ENCODE measurements around the gene CACNA1B.
"Not testable (repeated sequence)": the region's sequence is repeated elsewhere in the genome, so short reads cannot be mapped to it uniquely, and the experiment has no call there.

The CACNA1B gene

GRCh38 chr9:137877506-137878122 lies at the start of gene CACNA1B:
Gene CACNA1B (plus strand): TSS chr9:137877782. CDS start chr9:137877934, 152 bp downstream.
- H3K4me2 ChIP-seq; H3K27ac ChIP-seq; H3K9ac ChIP-seq; H4K20me1 ChIP-seq (ENCODE audit: insufficient read depth); H3K4me3 ChIP-seq (IDR thresholded peaks at IDR 0.05; ENCODE audit: insufficient read depth, low read depth, low read length); H3K36me3 ChIP-seq (ENCODE audit: insufficient read depth); H3K4me1 ChIP-seq (ENCODE audit: low read depth, poor library complexity, severe bottlenecking); H2AFZ ChIP-seq (ENCODE audit: low read depth); H3K79me2 ChIP-seq (ENCODE audit: insufficient read depth, low read depth): not testable (repeated sequence)
- H3K27me3 ChIP-seq (ENCODE audit: insufficient read depth, low read depth): peaks cover 20% of the 10 kb centered on the region; the same call in 1 of the 2 replicates

DNA sequence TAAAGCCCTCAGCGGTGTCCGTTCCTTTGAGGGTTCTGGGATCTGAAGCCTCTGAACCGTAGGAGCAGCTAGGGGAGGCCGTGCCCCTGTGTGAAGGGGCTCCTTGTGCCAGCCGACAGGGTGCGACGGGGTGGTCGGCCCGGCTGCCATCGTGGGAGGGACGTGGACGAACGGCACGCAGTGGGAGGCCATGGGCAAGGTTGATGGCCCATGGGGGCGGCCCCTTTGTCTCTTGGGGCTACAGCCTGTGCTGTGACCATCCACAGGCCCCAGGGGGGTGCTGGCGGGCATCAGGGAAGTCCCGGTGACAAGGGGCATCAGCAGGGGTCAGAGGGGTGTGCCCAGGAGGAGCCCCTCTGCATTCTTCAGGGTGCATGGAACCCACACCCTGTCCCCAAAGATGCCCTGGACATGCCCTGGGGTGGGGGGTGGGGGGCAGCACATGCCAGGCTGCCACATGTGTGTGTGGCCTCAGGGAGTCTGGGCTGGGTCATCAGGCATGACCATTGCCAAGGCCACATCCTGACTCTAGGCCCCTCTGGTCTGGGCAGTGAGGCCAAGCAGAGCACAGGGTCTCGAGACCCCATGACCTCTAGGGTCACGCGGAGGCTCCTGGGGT lies 49.6 kb upstream of the CACNA1B start:
- no peaks in the 10 kb centered on the region for H3K4me1 ChIP-seq (ENCODE audit: low read depth, poor library complexity, severe bottlenecking)
- H3K27ac ChIP-seq: no peak overlapping the region
- no peak for TF ChIP-seq CTCF (conservative IDR thresholded peaks at IDR 0.05; ENCODE audit: low read depth, low read length)
- no peak overlapping the region for H3K4me3 ChIP-seq (IDR thresholded peaks at IDR 0.05; ENCODE audit: insufficient read depth, low read depth, low read length)
- no peaks in the 10 kb centered on the region for H3K27me3 ChIP-seq (ENCODE audit: insufficient read depth, low read depth)
- H3K4me2 ChIP-seq: no peak overlapping the region
- no peaks in the 10 kb centered on the region; the same call in 1 of the 2 replicates for H3K36me3 ChIP-seq (ENCODE audit: insufficient read depth)
- no peak overlapping the region for H2AFZ ChIP-seq (ENCODE audit: low read depth)
- no peaks in the 10 kb centered on the region for H4K20me1 ChIP-seq (ENCODE audit: insufficient read depth)
- H3K9ac ChIP-seq: no peak overlapping the region
- no peaks in the 10 kb centered on the region for H3K79me2 ChIP-seq (ENCODE audit: insufficient read depth, low read depth)

- H3K27me3 ChIP-seq (ENCODE audit: insufficient read depth, low read depth): no peaks in the 10 kb centered on the region
- no peaks in the 10 kb centered on the region; the same call in 1 of the 2 replicates for H3K36me3 ChIP-seq (ENCODE audit: insufficient read depth)
- no peak overlapping the region for H3K4me3 ChIP-seq (IDR thresholded peaks at IDR 0.05; ENCODE audit: insufficient read depth, low read depth, low read length)
- H4K20me1 ChIP-seq (ENCODE audit: insufficient read depth): no peaks in the 10 kb centered on the region
- no peaks in the 10 kb centered on the region for H3K4me1 ChIP-seq (ENCODE audit: low read depth, poor library complexity, severe bottlenecking)
- no peak overlapping the region for H2AFZ ChIP-seq (ENCODE audit: low read depth)
- no peak overlapping the region for H3K9ac ChIP-seq
- H3K4me2 ChIP-seq: no peak overlapping the region
- no peaks in the 10 kb centered on the region for H3K79me2 ChIP-seq (ENCODE audit: insufficient read depth, low read depth)
- H3K27ac ChIP-seq: no peak overlapping the region
- TF ChIP-seq CTCF (conservative IDR thresholded peaks at IDR 0.05; ENCODE audit: low read depth, low read length): no peak
These were observed 48.9 kb upstream of the CACNA1B start for GRCh38 chr9:137828527-137829259.

DNA sequence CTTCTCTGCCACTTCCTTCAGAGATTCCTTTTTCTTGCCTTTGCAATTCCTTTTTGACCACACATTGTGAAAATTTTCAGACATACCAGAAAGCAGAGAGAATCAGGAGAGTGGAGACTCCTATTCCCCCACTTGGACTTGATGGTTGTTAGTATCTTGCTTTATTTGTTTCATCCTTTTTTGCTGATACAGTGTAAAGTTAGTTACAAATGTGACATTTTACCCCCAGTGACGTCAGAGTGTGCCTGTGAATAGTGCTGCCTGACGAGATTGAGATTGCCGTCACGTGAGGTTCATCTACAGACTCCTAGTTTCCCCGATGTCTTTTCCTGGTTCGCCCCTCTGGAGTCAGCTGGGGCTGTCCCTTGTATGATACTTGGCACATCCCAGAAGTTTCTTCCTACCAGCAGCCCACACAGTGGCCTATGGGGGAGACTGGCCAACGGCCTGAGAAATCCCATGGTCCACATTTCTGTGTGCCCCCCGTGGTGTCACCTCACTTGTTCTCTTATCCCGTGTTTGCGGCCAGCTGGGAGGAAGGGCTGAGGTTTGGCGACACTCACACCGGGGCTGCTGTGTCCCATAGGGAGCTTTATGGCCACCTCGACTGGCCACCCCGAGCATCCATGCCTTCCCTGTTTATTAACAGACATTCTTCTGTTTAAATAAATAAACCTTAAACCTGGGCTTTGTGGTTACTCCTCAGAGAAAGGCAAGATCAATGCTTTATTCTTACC lies 48.2 kb upstream of the CACNA1B start:
- no peaks in the 10 kb centered on the region for H3K79me2 ChIP-seq (ENCODE audit: insufficient read depth, low read depth)
- H3K36me3 ChIP-seq (ENCODE audit: insufficient read depth): no peaks in the 10 kb centered on the region; the same call in 1 of the 2 replicates
- H3K27me3 ChIP-seq (ENCODE audit: insufficient read depth, low read depth): no peaks in the 10 kb centered on the region
- no peak overlapping the region for H3K27ac ChIP-seq
- TF ChIP-seq CTCF (conservative IDR thresholded peaks at IDR 0.05; ENCODE audit: low read depth, low read length): no peak
- no peaks in the 10 kb centered on the region for H4K20me1 ChIP-seq (ENCODE audit: insufficient read depth)
- H3K9ac ChIP-seq: no peak overlapping the region
- no peak overlapping the region for H3K4me2 ChIP-seq
- H2AFZ ChIP-seq (ENCODE audit: low read depth): no peak overlapping the region
- no peak overlapping the region for H3K4me3 ChIP-seq (IDR thresholded peaks at IDR 0.05; ENCODE audit: insufficient read depth, low read depth, low read length)
- no peaks in the 10 kb centered on the region for H3K4me1 ChIP-seq (ENCODE audit: low read depth, poor library complexity, severe bottlenecking)

Measured in KMS-11 (cell line).